ENCODE data around the gene ADGRD2.
"Not testable (repeated sequence)": the region's sequence is repeated elsewhere in the genome, so short reads cannot be mapped to it uniquely, and the experiment has no call there.

ADGRD2 gene

GRCh38 chr9:124419832-124420489 lies 30.3 kb upstream of the ADGRD2 start:
- H3K4me1 ChIP-seq (ENCODE audit: control insufficient read depth, insufficient read depth, low read length), result peaks cover 10% of the 10 kb centered on the region
- H3K36me3 ChIP-seq (ENCODE audit: control insufficient read depth in 2 of 2, insufficient read depth in 2 of 2, low read length in 2 of 2), result no peaks in the 10 kb centered on the region
- no peak overlapping the region for H3K4me3 ChIP-seq (ENCODE audit: low read length in 2 of 2)
- H3K27ac ChIP-seq (ENCODE audit: low read length), result no peak overlapping the region
- peaks cover 0 to 3% of the 10 kb centered on the region in 2 donors for H3K9me3 ChIP-seq (ENCODE audit: control insufficient read depth in 2 of 2, low read length in 2 of 2)
- no peaks in the 10 kb centered on the region for H3K27me3 ChIP-seq (ENCODE audit: control insufficient read depth in 1 of 2, insufficient read depth in 2 of 2, low read length in 2 of 2)
- no peak overlapping the region for H3K9ac ChIP-seq (ENCODE audit: low read length in 2 of 2)

GRCh38 chr9:124420991-124421543 lies 29.2 kb upstream of the ADGRD2 start:
- no peak overlapping the region for H3K4me3 ChIP-seq (ENCODE audit: low read length in 2 of 2)
- no peak overlapping the region for H3K9ac ChIP-seq (ENCODE audit: low read length in 2 of 2)
- no peaks in the 10 kb centered on the region for H3K9me3 ChIP-seq (ENCODE audit: control insufficient read depth in 2 of 2, low read length in 2 of 2)
- H3K4me1 ChIP-seq (ENCODE audit: control insufficient read depth, insufficient read depth, low read length), result peaks cover 10% of the 10 kb centered on the region
- no peaks in the 10 kb centered on the region for H3K36me3 ChIP-seq (ENCODE audit: control insufficient read depth in 2 of 2, insufficient read depth in 2 of 2, low read length in 2 of 2)
- H3K27ac ChIP-seq (ENCODE audit: low read length), result no peak overlapping the region
- H3K27me3 ChIP-seq (ENCODE audit: control insufficient read depth in 1 of 2, insufficient read depth in 2 of 2, low read length in 2 of 2), result no peaks in the 10 kb centered on the region

GRCh38 chr9:124423155-124423554 lies 27.1 kb upstream of the ADGRD2 start:
- Histone ChIP-seq H3K27me3 (ENCODE audit: control insufficient read depth in 1 of 2, insufficient read depth in 2 of 2, low read length in 2 of 2) (no peaks in the 10 kb centered on the region), H3K27ac (ENCODE audit: low read length) (no peak overlapping the region), H3K4me1 (ENCODE audit: control insufficient read depth, insufficient read depth, low read length) (peaks cover 10% of the 10 kb centered on the region), H3K36me3 (ENCODE audit: control insufficient read depth in 2 of 2, insufficient read depth in 2 of 2, low read length in 2 of 2) (no peaks in the 10 kb centered on the region), H3K9ac (ENCODE audit: low read length in 2 of 2) (no peak overlapping the region), H3K9me3 (ENCODE audit: control insufficient read depth in 2 of 2, low read length in 2 of 2) (no peaks in the 10 kb centered on the region), H3K4me3 (ENCODE audit: low read length in 2 of 2) (no peak overlapping the region)

GRCh38 chr9:124423591-124423990 lies 26.7 kb upstream of the ADGRD2 start:
- Histone ChIP-seq H3K27ac (ENCODE audit: low read length) (no peak overlapping the region), H3K27me3 (ENCODE audit: control insufficient read depth in 1 of 2, insufficient read depth in 2 of 2, low read length in 2 of 2) (no peaks in the 10 kb centered on the region), H3K36me3 (ENCODE audit: control insufficient read depth in 2 of 2, insufficient read depth in 2 of 2, low read length in 2 of 2) (no peaks in the 10 kb centered on the region), H3K9ac (ENCODE audit: low read length in 2 of 2) (no peak overlapping the region), H3K9me3 (ENCODE audit: control insufficient read depth in 2 of 2, low read length in 2 of 2) (no peaks in the 10 kb centered on the region), H3K4me3 (ENCODE audit: low read length in 2 of 2) (no peak overlapping the region), H3K4me1 (ENCODE audit: control insufficient read depth, insufficient read depth, low read length) (peaks cover 10% of the 10 kb centered on the region)

GRCh38 chr9:124425733-124426132 lies 24.5 kb upstream of the ADGRD2 start:
- H3K9ac ChIP-seq (ENCODE audit: low read length in 2 of 2); H3K4me1 ChIP-seq (ENCODE audit: control insufficient read depth, insufficient read depth, low read length): not testable (repeated sequence)

GRCh38 chr9:124426361-124426760 lies 23.9 kb upstream of the ADGRD2 start:
- Histone ChIP-seq H3K4me3 (ENCODE audit: low read length in 2 of 2) (no peak overlapping the region), H3K27ac (ENCODE audit: low read length) (no peak overlapping the region), H3K9me3 (ENCODE audit: control insufficient read depth in 2 of 2, low read length in 2 of 2) (no peaks in the 10 kb centered on the region), H3K4me1 (ENCODE audit: control insufficient read depth, insufficient read depth, low read length) (peaks cover 2% of the 10 kb centered on the region), H3K36me3 (ENCODE audit: control insufficient read depth in 2 of 2, insufficient read depth in 2 of 2, low read length in 2 of 2) (no peaks in the 10 kb centered on the region), H3K27me3 (ENCODE audit: control insufficient read depth in 1 of 2, insufficient read depth in 2 of 2, low read length in 2 of 2) (no peaks in the 10 kb centered on the region), H3K9ac (ENCODE audit: low read length in 2 of 2) (no peak overlapping the region)

More at GRCh38 chr9:124425733-124426132, 24.5 kb upstream of the ADGRD2 start:
- not testable (repeated sequence) for H3K27me3 ChIP-seq (ENCODE audit: control insufficient read depth in 1 of 2, insufficient read depth in 2 of 2, low read length in 2 of 2); H3K4me3 ChIP-seq (ENCODE audit: low read length in 2 of 2); H3K36me3 ChIP-seq (ENCODE audit: control insufficient read depth in 2 of 2, insufficient read depth in 2 of 2, low read length in 2 of 2); H3K9me3 ChIP-seq (ENCODE audit: control insufficient read depth in 2 of 2, low read length in 2 of 2); H3K27ac ChIP-seq (ENCODE audit: low read length)

GRCh38 chr9:124427281-124427680 lies 23.0 kb upstream of the ADGRD2 start:
- Histone ChIP-seq H3K9me3 (ENCODE audit: control insufficient read depth in 2 of 2, low read length in 2 of 2) (no peaks in the 10 kb centered on the region), H3K9ac (ENCODE audit: low read length in 2 of 2) (no peak overlapping the region), H3K36me3 (ENCODE audit: control insufficient read depth in 2 of 2, insufficient read depth in 2 of 2, low read length in 2 of 2) (no peaks in the 10 kb centered on the region), H3K27me3 (ENCODE audit: control insufficient read depth in 1 of 2, insufficient read depth in 2 of 2, low read length in 2 of 2) (no peaks in the 10 kb centered on the region), H3K4me3 (ENCODE audit: low read length in 2 of 2) (no peak overlapping the region), H3K27ac (ENCODE audit: low read length) (no peak overlapping the region), H3K4me1 (ENCODE audit: control insufficient read depth, insufficient read depth, low read length) (no peaks in the 10 kb centered on the region)

GRCh38 chr9:124428751-124429529 lies 21.3 kb upstream of the ADGRD2 start:
- Histone ChIP-seq H3K4me3 (ENCODE audit: low read length in 2 of 2) (no peak overlapping the region), H3K36me3 (ENCODE audit: control insufficient read depth in 2 of 2, insufficient read depth in 2 of 2, low read length in 2 of 2) (no peaks in the 10 kb centered on the region), H3K27ac (ENCODE audit: low read length) (no peak overlapping the region)

GRCh38 chr9:124429530-124429867 lies 20.8 kb upstream of the ADGRD2 start:
- H3K4me1 ChIP-seq (ENCODE audit: control insufficient read depth, insufficient read depth, low read length), result no peaks in the 10 kb centered on the region
- H3K9ac ChIP-seq (ENCODE audit: low read length in 2 of 2), result no peak overlapping the region
- H3K27me3 ChIP-seq (ENCODE audit: control insufficient read depth in 1 of 2, insufficient read depth in 2 of 2, low read length in 2 of 2), result no peaks in the 10 kb centered on the region
- no peaks in the 10 kb centered on the region for H3K36me3 ChIP-seq (ENCODE audit: control insufficient read depth in 2 of 2, insufficient read depth in 2 of 2, low read length in 2 of 2)
- no peaks in the 10 kb centered on the region for H3K9me3 ChIP-seq (ENCODE audit: control insufficient read depth in 2 of 2, low read length in 2 of 2)
- no peak overlapping the region for H3K4me3 ChIP-seq (ENCODE audit: low read length in 2 of 2)
- no peak overlapping the region for H3K27ac ChIP-seq (ENCODE audit: low read length)

More at GRCh38 chr9:124428751-124429529, 21.3 kb upstream of the ADGRD2 start:
- Histone ChIP-seq H3K27me3 (ENCODE audit: control insufficient read depth in 1 of 2, insufficient read depth in 2 of 2, low read length in 2 of 2) (no peaks in the 10 kb centered on the region), H3K9ac (ENCODE audit: low read length in 2 of 2) (no peak overlapping the region), H3K4me1 (ENCODE audit: control insufficient read depth, insufficient read depth, low read length) (no peaks in the 10 kb centered on the region), H3K9me3 (ENCODE audit: control insufficient read depth in 2 of 2, low read length in 2 of 2) (no peaks in the 10 kb centered on the region)

GRCh38 chr9:124436320-124436719 lies 13.9 kb upstream of the ADGRD2 start:
- Histone ChIP-seq H3K27ac (ENCODE audit: low read length) (no peak overlapping the region), H3K27me3 (ENCODE audit: control insufficient read depth in 1 of 2, insufficient read depth in 2 of 2, low read length in 2 of 2) (no peaks in the 10 kb centered on the region), H3K4me1 (ENCODE audit: control insufficient read depth, insufficient read depth, low read length) (no peaks in the 10 kb centered on the region), H3K9me3 (ENCODE audit: control insufficient read depth in 2 of 2, low read length in 2 of 2) (peaks cover 0 to 6% of the 10 kb centered on the region in 2 donors), H3K36me3 (ENCODE audit: control insufficient read depth in 2 of 2, insufficient read depth in 2 of 2, low read length in 2 of 2) (no peaks in the 10 kb centered on the region), H3K4me3 (ENCODE audit: low read length in 2 of 2) (no peak overlapping the region), H3K9ac (ENCODE audit: low read length in 2 of 2) (no peak overlapping the region)

- no peak overlapping the region for H3K4me3 ChIP-seq (ENCODE audit: low read length in 2 of 2)
- H3K27ac ChIP-seq (ENCODE audit: low read length), result no peak overlapping the region
- peaks cover 0 to 7% of the 10 kb centered on the region in 2 donors for H3K9me3 ChIP-seq (ENCODE audit: control insufficient read depth in 2 of 2, low read length in 2 of 2)
- H3K27me3 ChIP-seq (ENCODE audit: control insufficient read depth in 1 of 2, insufficient read depth in 2 of 2, low read length in 2 of 2), result peaks cover 0 to under 1% of the 10 kb centered on the region in 2 donors
- no peaks in the 10 kb centered on the region for H3K4me1 ChIP-seq (ENCODE audit: control insufficient read depth, insufficient read depth, low read length)
- H3K36me3 ChIP-seq (ENCODE audit: control insufficient read depth in 2 of 2, insufficient read depth in 2 of 2, low read length in 2 of 2), result no peaks in the 10 kb centered on the region
- H3K9ac ChIP-seq (ENCODE audit: low read length in 2 of 2), result no peak overlapping the region
Measured at GRCh38 chr9:124437086-124437485, 13.2 kb upstream of the ADGRD2 start.
